HG03520 (cell line): Measurements from ENCODE around the gene SMYD3.

Source experiments
- ATAC-seq: cut with Tn5 transposase; IDR thresholded peaks from one replicate; pipeline ENCODE4 v1.9.1; 2021; ENCODE audit warnings: mild to moderate bottlenecking, moderate library complexity; ENCODE audit not compliant: unreplicated experiment

The SMYD3 gene

GRCh38 chr1:246155923-246156322 is 351.2 kb downstream of the SMYD3 start:
- ATAC-seq: no peak

GRCh38 chr1:246153796-246154212 is 353.3 kb downstream of the SMYD3 start:
- ATAC-seq: no peak

- ATAC-seq: no peak
Observed at GRCh38 chr1:246152986-246153431, 354.1 kb downstream of the SMYD3 start.

- ATAC-seq: no peak
Observed at GRCh38 chr1:246151796-246152434, 355.2 kb downstream of the SMYD3 start.

GRCh38 chr1:246149543-246149942 is 357.5 kb downstream of the SMYD3 start:
- ATAC-seq: no peak

GRCh38 chr1:246147524-246148461 is 359.3 kb downstream of the SMYD3 start:
- no peak for ATAC-seq

- no peak for ATAC-seq
Observed at GRCh38 chr1:246146804-246147523, 360.1 kb downstream of the SMYD3 start.

- no peak for ATAC-seq
Observed at GRCh38 chr1:246145900-246146299, 361.2 kb downstream of the SMYD3 start.

GRCh38 chr1:246144931-246145330 is 362.1 kb downstream of the SMYD3 start:
- no peak for ATAC-seq

GRCh38 chr1:246142320-246142893 is 364.7 kb downstream of the SMYD3 start:
- ATAC-seq: no peak

GRCh38 chr1:246141306-246141705 is 365.8 kb downstream of the SMYD3 start:
- ATAC-seq: no peak

- no peak for ATAC-seq
Observed at GRCh38 chr1:246139745-246140182, 367.3 kb downstream of the SMYD3 start.

- ATAC-seq: no peak
Observed at GRCh38 chr1:246138781-246139180, 368.3 kb downstream of the SMYD3 start.

GRCh38 chr1:246136477-246136876 is 370.6 kb downstream of the SMYD3 start:
- no peak for ATAC-seq

GRCh38 chr1:246134789-246135188 is 372.3 kb downstream of the SMYD3 start:
- no peak for ATAC-seq

GRCh38 chr1:246131095-246131494 is 376.0 kb downstream of the SMYD3 start:
- ATAC-seq: no peak

GRCh38 chr1:246128494-246129069 is 378.5 kb downstream of the SMYD3 start:
- ATAC-seq: no peak

- ATAC-seq: no peak
Observed at GRCh38 chr1:246126580-246126979, 380.5 kb downstream of the SMYD3 start.

GRCh38 chr1:246122071-246122470 is 385.0 kb downstream of the SMYD3 start:
- ATAC-seq: no peak

- no peak for ATAC-seq
Observed at GRCh38 chr1:246121533-246121932, 385.5 kb downstream of the SMYD3 start.
